ENCODE results near the gene COX19. TPM values are rescaled to one million over a fixed set of nuclear protein-coding genes. Genes with fewer than 3 reads are reported as not detected.

Gene COX19
- total and polyA plus RNA-seq, 2 of the 13 experiments (the other 11 are each of a cell fraction or from before 2014, with no cell fraction given): 11.5 to 21.7 TPM

- TF ChIP-seq KIAA2018 (CRISPR knock-in tag; IDR thresholded peaks at IDR 0.05; ENCODE audit: borderline replicate concordance): no peak
- TF ChIP-seq TCF7L2 (IDR thresholded peaks at IDR 0.05; ENCODE audit: low read depth, low read length): no peak
- TF ChIP-seq PAX8 (CRISPR knock-in tag; IDR thresholded peaks at IDR 0.05; ENCODE audit: borderline replicate concordance): no peak
- no peak for TF ChIP-seq HNRNPK (IDR thresholded peaks at IDR 0.05; ENCODE audit: low read depth, low read length, poor library complexity, severe bottlenecking)
- TF ChIP-seq, protein P1, sequence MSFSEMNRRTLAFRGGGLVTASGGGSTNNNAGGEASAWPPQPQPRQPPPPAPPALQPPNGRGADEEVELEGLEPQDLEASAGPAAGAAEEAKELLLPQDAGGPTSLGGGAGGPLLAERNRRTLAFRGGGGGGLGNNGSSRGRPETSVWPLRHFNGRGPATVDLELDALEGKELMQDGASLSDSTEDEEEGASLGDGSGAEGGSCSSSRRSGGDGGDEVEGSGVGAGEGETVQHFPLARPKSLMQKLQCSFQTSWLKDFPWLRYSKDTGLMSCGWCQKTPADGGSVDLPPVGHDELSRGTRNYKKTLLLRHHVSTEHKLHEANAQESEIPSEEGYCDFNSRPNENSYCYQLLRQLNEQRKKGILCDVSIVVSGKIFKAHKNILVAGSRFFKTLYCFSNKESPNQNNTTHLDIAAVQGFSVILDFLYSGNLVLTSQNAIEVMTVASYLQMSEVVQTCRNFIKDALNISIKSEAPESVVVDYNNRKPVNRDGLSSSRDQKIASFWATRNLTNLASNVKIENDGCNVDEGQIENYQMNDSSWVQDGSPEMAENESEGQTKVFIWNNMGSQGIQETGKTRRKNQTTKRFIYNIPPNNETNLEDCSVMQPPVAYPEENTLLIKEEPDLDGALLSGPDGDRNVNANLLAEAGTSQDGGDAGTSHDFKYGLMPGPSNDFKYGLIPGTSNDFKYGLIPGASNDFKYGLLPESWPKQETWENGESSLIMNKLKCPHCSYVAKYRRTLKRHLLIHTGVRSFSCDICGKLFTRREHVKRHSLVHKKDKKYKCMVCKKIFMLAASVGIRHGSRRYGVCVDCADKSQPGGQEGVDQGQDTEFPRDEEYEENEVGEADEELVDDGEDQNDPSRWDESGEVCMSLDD (CRISPR knock-in tag; IDR thresholded peaks at IDR 0.05; ENCODE audit: borderline replicate concordance): no peak
Measured at GRCh38 chr7:921581-922333, 53.6 kb downstream of the COX19 start (continued).
